HEK293 (cell line): ENCODE measurements around the gene HEMK1.

ENCODE experiments used
- ATF2 ChIP-seq: fragments of 450-650 bp; formaldehyde crosslinking; IDR thresholded peaks from 2 replicates; pipeline ENCODE4 v1.5.1; 2016; ENCODE audit warnings: missing biosample characterization, missing genetic modification characterization, low read depth
- CTCF ChIP-seq: fragments of 450-650 bp; formaldehyde crosslinking; IDR thresholded peaks from 2 replicates; pipeline ENCODE4 v1.5.1; 2016; ENCODE audit warnings: missing biosample characterization, missing genetic modification characterization
- REST ChIP-seq: fragments of 450-650 bp; formaldehyde crosslinking; IDR thresholded peaks from 2 replicates; pipeline ENCODE4 v1.5.1; 2016; ENCODE audit warnings: missing biosample characterization, missing genetic modification characterization
- SCRT1 ChIP-seq: fragments of 450-650 bp; formaldehyde crosslinking; IDR thresholded peaks from 2 replicates; pipeline ENCODE4 v1.5.1; 2016; ENCODE audit warnings: missing biosample characterization, missing genetic modification characterization, borderline replicate concordance
- TCF7L2 ChIP-seq: IDR thresholded peaks from 2 replicates; pipeline ENCODE4 v1.6.1; 2011; ENCODE audit warnings: low read depth, mild to moderate bottlenecking, inconsistent platforms, low read length, moderate library complexity, borderline replicate concordance
- YY1 ChIP-seq: fragments of 450-650 bp; formaldehyde crosslinking; IDR thresholded peaks from 2 replicates; pipeline ENCODE4 v1.5.1; 2018; ENCODE audit warnings: missing biosample characterization, missing genetic modification characterization
- ZBTB1 ChIP-seq: fragments of 450-650 bp; formaldehyde crosslinking; IDR thresholded peaks from 2 replicates; pipeline ENCODE4 v1.5.1; 2016; ENCODE audit warnings: missing biosample characterization, missing genetic modification characterization
- ZNF239 ChIP-seq: fragments of 450-650 bp; formaldehyde crosslinking; IDR thresholded peaks from 2 replicates; pipeline ENCODE4 v1.5.1; 2016; ENCODE audit warnings: missing biosample characterization, missing genetic modification characterization
- ZNF274 ChIP-seq, 2 experiments: fragments of 200-500 bp in 1 of 2; fragments of 450-650 bp in 1 of 2; sonication (Bioruptor generic) in 1 of 2; formaldehyde crosslinking in 1 of 2; IDR thresholded peaks; 2 replicates each; pipeline versions ENCODE4 v1.5.1 to v1.6.1; 2014 to 2016; ENCODE audit warnings: borderline replicate concordance in 1 of 2, inconsistent platforms in 1 of 2, low read length in 1 of 2, missing biosample characterization in 1 of 2, missing genetic modification characterization in 1 of 2
- ZNF354C ChIP-seq: fragments of 450-650 bp; formaldehyde crosslinking; IDR thresholded peaks from 2 replicates; pipeline ENCODE4 v1.5.1; 2016; ENCODE audit warnings: missing biosample characterization, missing genetic modification characterization, low read depth, borderline replicate concordance
- ZNF558 ChIP-seq: fragments of 450-650 bp; formaldehyde crosslinking; IDR thresholded peaks from 2 replicates; pipeline ENCODE4 v1.5.1; 2016; ENCODE audit warnings: missing biosample characterization, missing genetic modification characterization
- ZNF639 ChIP-seq: fragments of 450-650 bp; formaldehyde crosslinking; IDR thresholded peaks from 2 replicates; pipeline ENCODE4 v1.5.1; 2016; ENCODE audit warnings: missing biosample characterization, missing genetic modification characterization
- ZNF660 ChIP-seq: fragments of 450-650 bp; IDR thresholded peaks from 2 replicates; pipeline ENCODE4 v1.5.1; 2018; ENCODE audit warnings: missing biosample characterization, mild to moderate bottlenecking, missing genetic modification characterization

- TF ChIP-seq CTCF (tag by site-specific recombination) (no peak), ZNF639 (tag by site-specific recombination) (no peak), REST (tag by site-specific recombination) (no peak), ATF2 (tag by site-specific recombination) (no peak), ZNF660 (no peak), ZNF274 (IDR thresholded peaks at IDR 0.05; ENCODE audit: low read length) (no peak), ZNF274 (tag by site-specific recombination; IDR thresholded peaks at IDR 0.05; ENCODE audit: borderline replicate concordance) (no peak), ZNF239 (tag by site-specific recombination) (no peak), ZBTB1 (tag by site-specific recombination) (no peak), SCRT1 (tag by site-specific recombination) (no peak), ZNF558 (no peak), ZNF354C (tag by site-specific recombination) (no peak), YY1 (tag by site-specific recombination) (no peak), TCF7L2 (no peak)
Observed at GRCh38 chr3:50567011-50567385, 2.3 kb upstream of the HEMK1 start.
